Psoas muscle (tissue), 8 donors: ENCODE measurements around the gene MCTP2. TPM values are rescaled to one million over a fixed set of nuclear protein-coding genes. Genes with fewer than 3 reads are reported as not detected.

Experiments
- ATAC-seq, 4 donors: fragments of 200-7000 bp; cut with Tn5 transposase; one replicate each; pipeline ENCODE4 v1.9.1; 2020; ENCODE audit warnings: moderate library complexity in 3 of 4, mild to moderate bottlenecking in 2 of 4
- DNase-seq, 2 donors: peaks; one replicate each; pipeline ENCODE4 v3.0.0-alpha.2; 2020
- H3K27ac ChIP-seq: fragments of 200-600 bp; one replicate; pipeline ENCODE4 v1.8.0; 2022
- H3K27me3 ChIP-seq, 3 donors: fragments of 200-600 bp in 1 of 3; one replicate each; pipeline versions ENCODE4 v1.6.1 to v1.8.0; 2013 to 2022; ENCODE audit warnings: low read length in 2 of 3, mild to moderate bottlenecking in 2 of 3, moderate library complexity in 1 of 3; ENCODE audit not compliant: insufficient read depth in 3 of 3
- H3K36me3 ChIP-seq, 2 donors: fragments of 200-600 bp in 1 of 2; one replicate each; pipeline versions ENCODE4 v1.6.1 to v1.8.0; 2013 to 2022; ENCODE audit warnings: low read depth in 1 of 2, mild to moderate bottlenecking in 1 of 2, moderate library complexity in 1 of 2; ENCODE audit not compliant: insufficient read depth in 1 of 2
- H3K4me1 ChIP-seq: fragments of 200-600 bp; one replicate; pipeline ENCODE4 v1.8.0; 2022
- H3K4me3 ChIP-seq: fragments of 200-600 bp; one replicate; pipeline ENCODE4 v1.8.0; 2022; ENCODE audit warnings: mild to moderate bottlenecking
- H3K9me3 ChIP-seq: fragments of 200-600 bp; one replicate; pipeline ENCODE4 v1.8.0; 2022
- CTCF ChIP-seq: fragments of 200-600 bp; IDR thresholded peaks from one replicate; pipeline ENCODE4 v1.8.0; 2022; ENCODE audit warnings: antibody characterized with exemption
- whole genome bisulfite sequencing, 3 donors: extraction: QIAGEN DNeasy Blood & Tissue Kit; methylation state at CpG; one replicate each; pipeline versions ENCODE4 v1.1.6 to v1.1.7; 2013; 5-methylcytosine and 5-hydroxymethylcytosine counted together
- intact Hi-C, 2 donors: fragments of 100-400 bp; cut with DNase I; formaldehyde crosslinking; loops; one replicate each; pipeline versions ENCODE4 v1.11.0 to v1.14.2; 2022
- polyA plus RNA-seq, 3 donors: library from polyadenylated mRNA; stranded (reverse); fragments of 200-250 nt; gene quantifications; one replicate each; pipeline ENCODE4 v1.2.3, GENCODE V29; 2013
- total RNA-seq, 4 donors: library from RNA; stranded (reverse); fragmentation: NEBNext Ultra II Directional in 2 of 4; extraction: Animal tissue kit (Norgen Biotek cat#: 25700) in 2 of 4; gene quantifications; one replicate each; pipeline versions ENCODE4 v1.2.1 to v1.2.4, GENCODE V29; 2021 to 2023
- donor health status: healthy with polysubstance abuse.
- donor health status: DM: no; HTN: no; CAD: no; lungs with moderate emphysema.
- donor health status: Bipolar disorder and iron deficiency.
- donor health status: healthy.
- donor health status: DM: yes; HTN: yes; CAD: no.
- donor health status: DM: no; HTN: no; CAD: no.
- donor health status: DM: no; HTN: no; CAD: no.
- donor health status: DM: yes; HTN: yes; CAD: no.

MCTP2 gene
- total and polyA plus RNA-seq, 7 donors = 0.01 to 1.1 (median 0.33) TPM; not detected in 1

- DNase-seq = no peak
- 47 to 62% (median 53%) methylated on average over 2 of the region's 2 CpGs for WGBS, 3 donors
- intact Hi-C loops = no loop called here
- no peak overlapping the region for H3K27ac ChIP-seq
- H3K36me3 ChIP-seq = no peaks in the 10 kb centered on the region
- no peaks in the 10 kb centered on the region for H3K27me3 ChIP-seq
- ATAC-seq = no peak
- no peaks in the 10 kb centered on the region for H3K4me1 ChIP-seq
- H3K4me3 ChIP-seq = no peak overlapping the region
- no peak for TF ChIP-seq CTCF
- H3K9me3 ChIP-seq = no peaks in the 10 kb centered on the region
Observed at GRCh38 chr15:94348084-94348483, 116.7 kb downstream of the MCTP2 start.

GRCh38 chr15:94351031-94351535 is 119.7 kb downstream of the MCTP2 start:
- no peak for DNase-seq
- no peak overlapping the region for H3K27ac ChIP-seq
- no peak for ATAC-seq
- no peaks in the 10 kb centered on the region for H3K4me1 ChIP-seq
- H3K4me3 ChIP-seq = no peak overlapping the region
- TF ChIP-seq CTCF = no peak
- no peaks in the 10 kb centered on the region for H3K36me3 ChIP-seq
- intact Hi-C loops = no loop called here
- WGBS, 3 donors = 87 to 88% (median 88%) methylated on average over 1 of the region's 1 CpG
- no peaks in the 10 kb centered on the region for H3K27me3 ChIP-seq
- H3K9me3 ChIP-seq = no peaks in the 10 kb centered on the region

GRCh38 chr15:94352636-94353487 is 121.5 kb downstream of the MCTP2 start:
- TF ChIP-seq CTCF = no peak
- intact Hi-C loops = no loop called here
- no peaks in the 10 kb centered on the region for H3K4me1 ChIP-seq
- whole genome bisulfite sequencing, 3 donors = 42 to 50% (median 44%) methylated on average over 11 of the region's 11 CpGs
- H3K4me3 ChIP-seq = no peak overlapping the region
- no peaks in the 10 kb centered on the region for H3K9me3 ChIP-seq
- no peak for ATAC-seq
- no peak overlapping the region for H3K27ac ChIP-seq
- no peaks in the 10 kb centered on the region for H3K27me3 ChIP-seq
- DNase-seq = no peak
- no peaks in the 10 kb centered on the region for H3K36me3 ChIP-seq

GRCh38 chr15:94353488-94353820 is 122.1 kb downstream of the MCTP2 start:
- ATAC-seq = no peak

More at GRCh38 chr15:94353488-94353820, 122.1 kb downstream of the MCTP2 start:
- no peak overlapping the region for H3K4me3 ChIP-seq
- DNase-seq = no peak
- no peaks in the 10 kb centered on the region for H3K4me1 ChIP-seq
- H3K36me3 ChIP-seq = no peaks in the 10 kb centered on the region
- WGBS, 3 donors = 37 to 48% (median 45%) methylated on average over 3 of the region's 3 CpGs
- no peaks in the 10 kb centered on the region for H3K9me3 ChIP-seq
- no peak overlapping the region for H3K27ac ChIP-seq
- TF ChIP-seq CTCF = no peak
- intact Hi-C loops = no loop called here
- no peaks in the 10 kb centered on the region for H3K27me3 ChIP-seq
